ENCODE data around the gene TGFBRAP1.

The TGFBRAP1 gene

DNA sequence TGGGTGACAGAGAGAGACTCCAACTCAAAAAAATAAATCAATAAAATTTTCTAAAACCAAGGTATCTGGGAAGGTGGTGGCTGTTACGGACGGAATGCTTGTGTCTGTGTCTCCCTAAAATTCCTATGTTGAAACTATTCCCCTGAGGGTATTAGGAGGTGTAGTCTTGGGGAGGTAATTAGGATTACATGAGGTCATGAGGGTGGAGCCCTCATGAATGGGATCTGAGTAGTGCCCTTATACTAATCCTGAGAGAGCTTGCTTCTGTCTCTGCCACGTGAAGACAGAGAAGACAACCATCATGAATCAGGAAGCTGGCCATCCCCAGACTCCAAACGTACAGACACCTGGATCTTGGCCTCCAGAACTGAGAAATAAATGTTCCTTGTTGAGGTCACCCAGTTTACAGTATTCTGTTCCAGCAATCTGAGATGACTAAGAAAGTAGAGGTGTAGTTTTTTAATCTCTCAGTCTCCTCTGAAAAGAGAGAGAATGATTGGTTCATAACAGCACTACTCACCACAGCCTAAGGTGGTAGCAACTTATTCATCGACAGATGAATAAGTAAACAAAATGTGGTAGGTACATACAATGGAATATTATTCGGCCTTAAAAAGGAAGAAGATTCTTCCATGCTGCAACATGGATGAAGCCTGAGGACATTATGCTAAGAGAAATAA is 38.4 kb downstream of the TGFBRAP1 start:
- Histone ChIP-seq H3K27ac (no peak overlapping the region), H3K36me3 (ENCODE audit: control insufficient read depth, insufficient read depth, low read length) (no peaks in the 10 kb centered on the region), H3K4me1 (no peaks in the 10 kb centered on the region), H3K4me3 (ENCODE audit: low read depth, low read length) (no peak overlapping the region), H3K9me3 (ENCODE audit: control insufficient read depth, low read length) (no peaks in the 10 kb centered on the region), H3K27me3 (ENCODE audit: control insufficient read depth, insufficient read depth, low read length) (no peaks in the 10 kb centered on the region), H3K9ac (no peak overlapping the region), H2AFZ (no peak overlapping the region), H3K79me2 (peaks cover 14% of the 10 kb centered on the region), H3K4me2 (ENCODE audit: low read length) (no peak overlapping the region)
- TF ChIP-seq, protein P1, sequence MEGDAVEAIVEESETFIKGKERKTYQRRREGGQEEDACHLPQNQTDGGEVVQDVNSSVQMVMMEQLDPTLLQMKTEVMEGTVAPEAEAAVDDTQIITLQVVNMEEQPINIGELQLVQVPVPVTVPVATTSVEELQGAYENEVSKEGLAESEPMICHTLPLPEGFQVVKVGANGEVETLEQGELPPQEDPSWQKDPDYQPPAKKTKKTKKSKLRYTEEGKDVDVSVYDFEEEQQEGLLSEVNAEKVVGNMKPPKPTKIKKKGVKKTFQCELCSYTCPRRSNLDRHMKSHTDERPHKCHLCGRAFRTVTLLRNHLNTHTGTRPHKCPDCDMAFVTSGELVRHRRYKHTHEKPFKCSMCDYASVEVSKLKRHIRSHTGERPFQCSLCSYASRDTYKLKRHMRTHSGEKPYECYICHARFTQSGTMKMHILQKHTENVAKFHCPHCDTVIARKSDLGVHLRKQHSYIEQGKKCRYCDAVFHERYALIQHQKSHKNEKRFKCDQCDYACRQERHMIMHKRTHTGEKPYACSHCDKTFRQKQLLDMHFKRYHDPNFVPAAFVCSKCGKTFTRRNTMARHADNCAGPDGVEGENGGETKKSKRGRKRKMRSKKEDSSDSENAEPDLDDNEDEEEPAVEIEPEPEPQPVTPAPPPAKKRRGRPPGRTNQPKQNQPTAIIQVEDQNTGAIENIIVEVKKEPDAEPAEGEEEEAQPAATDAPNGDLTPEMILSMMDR (IDR thresholded peaks at IDR 0.05): no peak

DNA sequence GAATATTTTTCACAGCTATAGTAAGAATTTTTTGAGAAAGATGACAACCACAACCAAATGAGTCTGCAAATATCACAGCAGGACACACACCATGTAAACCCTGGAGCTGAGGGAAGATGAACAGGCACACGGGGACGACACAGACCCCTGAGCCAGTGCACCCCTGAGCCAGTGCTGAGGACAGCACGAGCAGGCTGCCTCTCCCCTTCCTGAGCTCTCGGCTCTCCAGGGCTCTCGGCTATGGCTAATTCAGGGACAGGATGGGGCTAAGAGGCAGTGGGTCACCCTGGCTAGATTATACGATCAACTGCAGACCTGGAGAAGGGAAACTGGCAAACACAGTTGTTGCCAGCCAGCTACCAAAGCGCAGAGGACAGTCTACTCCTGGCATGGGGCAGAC is 41.4 kb downstream of the TGFBRAP1 start:
- Histone ChIP-seq H3K79me2 (peaks cover 11% of the 10 kb centered on the region), H3K4me3 (ENCODE audit: low read depth, low read length) (no peak overlapping the region), H2AFZ (no peak overlapping the region), H3K9me3 (ENCODE audit: control insufficient read depth, low read length) (no peaks in the 10 kb centered on the region), H3K27ac (no peak overlapping the region), H3K4me1 (no peaks in the 10 kb centered on the region), H3K4me2 (ENCODE audit: low read length) (no peak overlapping the region), H3K36me3 (ENCODE audit: control insufficient read depth, insufficient read depth, low read length) (no peaks in the 10 kb centered on the region), H3K27me3 (ENCODE audit: control insufficient read depth, insufficient read depth, low read length) (no peaks in the 10 kb centered on the region), H3K9ac (no peak overlapping the region)
- TF ChIP-seq, protein P1 (IDR thresholded peaks at IDR 0.05): no peak

DNA sequence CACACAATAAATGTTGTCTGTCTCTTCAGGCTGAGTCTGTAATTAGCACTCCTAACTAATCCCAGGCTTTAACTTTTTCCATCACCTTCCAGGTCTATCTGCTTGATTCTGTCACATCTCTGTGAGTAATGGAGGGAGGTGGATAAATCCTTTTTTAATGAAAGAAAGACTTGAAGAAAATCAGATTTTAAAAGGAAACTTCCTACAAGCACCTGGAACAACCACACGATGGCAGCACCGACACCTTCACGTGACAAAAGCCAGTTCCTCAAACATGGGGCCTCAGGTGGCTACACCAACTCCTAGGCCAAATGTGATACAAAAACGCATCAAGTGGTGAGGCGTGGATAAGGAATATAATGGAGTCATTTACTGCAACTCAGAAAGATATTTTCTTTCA is 41.8 kb downstream of the TGFBRAP1 start:
- H3K4me2 ChIP-seq (ENCODE audit: low read length): no peak overlapping the region
- no peak overlapping the region for H3K9ac ChIP-seq
- H3K79me2 ChIP-seq: peaks cover 11% of the 10 kb centered on the region
- H3K27me3 ChIP-seq (ENCODE audit: control insufficient read depth, insufficient read depth, low read length): no peaks in the 10 kb centered on the region
- H3K4me3 ChIP-seq (ENCODE audit: low read depth, low read length): no peak overlapping the region
- TF ChIP-seq, protein P1 (IDR thresholded peaks at IDR 0.05): peak; percentile 34
- H2AFZ ChIP-seq: no peak overlapping the region
- no peaks in the 10 kb centered on the region for H3K36me3 ChIP-seq (ENCODE audit: control insufficient read depth, insufficient read depth, low read length)
- H3K4me1 ChIP-seq: no peaks in the 10 kb centered on the region
- no peak overlapping the region for H3K27ac ChIP-seq
- no peaks in the 10 kb centered on the region for H3K9me3 ChIP-seq (ENCODE audit: control insufficient read depth, low read length)

DNA sequence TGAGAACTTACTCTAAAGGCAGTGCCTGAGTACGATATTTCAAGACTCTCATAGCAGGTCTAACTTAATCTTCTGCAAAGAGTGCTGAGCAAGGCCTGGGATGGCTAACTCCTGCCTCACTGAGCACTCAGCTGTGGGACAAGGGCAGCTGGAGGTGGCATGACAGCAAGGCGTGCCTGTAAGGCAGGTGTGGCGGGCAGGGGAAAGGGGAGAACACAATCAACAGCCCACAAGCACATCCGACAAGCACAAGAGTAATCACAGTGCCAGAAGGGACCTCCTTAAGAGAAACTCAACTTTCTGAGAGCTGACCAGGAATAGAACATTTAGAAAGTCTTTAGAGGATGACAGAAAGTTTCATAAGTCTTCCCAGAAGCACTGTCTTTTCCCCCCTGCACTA is 46.0 kb downstream of the TGFBRAP1 start:
- H3K27me3 ChIP-seq (ENCODE audit: control insufficient read depth, insufficient read depth, low read length): no peaks in the 10 kb centered on the region
- H3K9ac ChIP-seq: no peak overlapping the region
- H3K27ac ChIP-seq: no peak overlapping the region
- no peaks in the 10 kb centered on the region for H3K36me3 ChIP-seq (ENCODE audit: control insufficient read depth, insufficient read depth, low read length)
- no peaks in the 10 kb centered on the region for H3K79me2 ChIP-seq
- no peak overlapping the region for H3K4me2 ChIP-seq (ENCODE audit: low read length)
- TF ChIP-seq, protein P1 (IDR thresholded peaks at IDR 0.05): no peak
- H3K4me1 ChIP-seq: no peaks in the 10 kb centered on the region
- no peak overlapping the region for H2AFZ ChIP-seq
- no peaks in the 10 kb centered on the region for H3K9me3 ChIP-seq (ENCODE audit: control insufficient read depth, low read length)
- no peak overlapping the region for H3K4me3 ChIP-seq (ENCODE audit: low read depth, low read length)

DNA sequence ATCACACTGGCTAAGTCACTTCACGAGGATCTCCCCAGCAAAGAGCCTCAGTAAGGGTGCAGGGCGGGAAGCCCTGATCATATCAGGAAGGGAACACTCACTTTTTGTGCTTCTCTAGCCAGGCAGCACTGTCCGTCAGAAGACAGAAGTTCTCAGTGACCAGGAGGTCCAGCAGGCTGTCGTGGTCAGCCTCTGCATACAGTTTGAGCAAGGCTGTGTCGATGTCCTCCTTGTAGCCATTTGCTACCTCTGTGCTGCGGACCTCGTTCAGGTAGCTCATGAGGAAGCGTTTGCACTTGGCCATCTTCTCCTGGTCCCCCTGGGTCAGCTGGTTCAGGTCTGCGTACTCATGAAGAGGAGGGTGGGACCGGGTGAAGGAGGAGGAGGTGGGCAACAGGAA is 49.3 kb downstream of the TGFBRAP1 start:
- Histone ChIP-seq H3K4me2 (ENCODE audit: low read length) (no peak overlapping the region), H3K9ac (no peak overlapping the region), H3K4me1 (no peaks in the 10 kb centered on the region), H3K79me2 (no peaks in the 10 kb centered on the region), H3K27ac (no peak overlapping the region), H3K36me3 (ENCODE audit: control insufficient read depth, insufficient read depth, low read length) (no peaks in the 10 kb centered on the region), H3K9me3 (ENCODE audit: control insufficient read depth, low read length) (no peaks in the 10 kb centered on the region), H3K27me3 (ENCODE audit: control insufficient read depth, insufficient read depth, low read length) (no peaks in the 10 kb centered on the region), H3K4me3 (ENCODE audit: low read depth, low read length) (no peak overlapping the region), H2AFZ (no peak overlapping the region)
- TF ChIP-seq, protein P1 (IDR thresholded peaks at IDR 0.05): no peak

All from parathyroid adenoma (tissue), 2 donors.